Upper lobe of left lung (tissue), 4 donors: ENCODE measurements around the gene RBM15B.

Source experiments
- CTCF ChIP-seq, 6 experiments: fragments of 450-650 bp in 4 of 6; fragments of 200-600 bp in 2 of 6; sonication (generic) in 2 of 6; IDR thresholded peaks; one replicate each; pipeline ENCODE4 v1.5.1; 2016 to 2019; ENCODE audit warnings: antibody characterized with exemption in 6 of 6
- POLR2A ChIP-seq, 4 donors: fragments of 450-650 bp; IDR thresholded peaks; one replicate each; pipeline ENCODE4 v1.5.1; 2016 to 2017; ENCODE audit warnings: antibody characterized with exemption in 4 of 4, mild to moderate bottlenecking in 2 of 4
- POLR2AphosphoS5 ChIP-seq, 2 donors: sonication (generic); formaldehyde crosslinking; IDR thresholded peaks; one replicate each; pipeline ENCODE4 v1.5.1; 2017; ENCODE audit warnings: antibody characterized with exemption in 2 of 2

- TF ChIP-seq POLR2AphosphoS5 (IDR thresholded peaks at IDR 0.05) (no peak), CTCF (IDR thresholded peaks at IDR 0.05) (no peak), POLR2A (IDR thresholded peaks at IDR 0.05) (no peak)
These were observed 9.1 kb downstream of the RBM15B start for GRCh38 chr3:51400166-51400565.
